ENCODE results near the gene PDE4D.

DNA sequence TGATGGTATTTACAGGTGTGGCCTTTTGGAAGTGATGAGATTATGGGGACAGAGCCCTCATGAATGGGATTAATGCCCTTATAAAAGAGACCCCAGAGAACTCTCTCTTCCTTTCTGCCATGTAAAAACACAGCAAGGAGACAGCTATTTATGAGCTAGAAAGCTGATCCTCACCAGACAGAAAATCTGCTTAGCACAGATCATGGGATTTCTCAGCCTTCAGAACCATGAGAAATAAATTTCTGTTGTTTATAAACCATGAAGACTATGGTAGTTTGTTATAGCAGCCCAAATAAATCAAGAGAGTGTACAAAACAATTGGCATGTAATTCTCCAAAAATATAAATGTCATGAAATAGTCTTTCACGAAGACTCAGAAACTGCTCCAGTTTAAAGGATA is 211.0 kb downstream of the PDE4D start:
- TF ChIP-seq, protein P1, sequence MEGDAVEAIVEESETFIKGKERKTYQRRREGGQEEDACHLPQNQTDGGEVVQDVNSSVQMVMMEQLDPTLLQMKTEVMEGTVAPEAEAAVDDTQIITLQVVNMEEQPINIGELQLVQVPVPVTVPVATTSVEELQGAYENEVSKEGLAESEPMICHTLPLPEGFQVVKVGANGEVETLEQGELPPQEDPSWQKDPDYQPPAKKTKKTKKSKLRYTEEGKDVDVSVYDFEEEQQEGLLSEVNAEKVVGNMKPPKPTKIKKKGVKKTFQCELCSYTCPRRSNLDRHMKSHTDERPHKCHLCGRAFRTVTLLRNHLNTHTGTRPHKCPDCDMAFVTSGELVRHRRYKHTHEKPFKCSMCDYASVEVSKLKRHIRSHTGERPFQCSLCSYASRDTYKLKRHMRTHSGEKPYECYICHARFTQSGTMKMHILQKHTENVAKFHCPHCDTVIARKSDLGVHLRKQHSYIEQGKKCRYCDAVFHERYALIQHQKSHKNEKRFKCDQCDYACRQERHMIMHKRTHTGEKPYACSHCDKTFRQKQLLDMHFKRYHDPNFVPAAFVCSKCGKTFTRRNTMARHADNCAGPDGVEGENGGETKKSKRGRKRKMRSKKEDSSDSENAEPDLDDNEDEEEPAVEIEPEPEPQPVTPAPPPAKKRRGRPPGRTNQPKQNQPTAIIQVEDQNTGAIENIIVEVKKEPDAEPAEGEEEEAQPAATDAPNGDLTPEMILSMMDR (IDR thresholded peaks at IDR 0.05): no peak
- no peak for TF ChIP-seq POLR2A (IDR thresholded peaks at IDR 0.05)
- TF ChIP-seq EP300 (IDR thresholded peaks at IDR 0.05): no peak

Measured in tibial nerve (tissue), 4 donors.